ENCODE data around the gene MFSD2A. TPM values are rescaled to one million over a fixed set of nuclear protein-coding genes. Genes with fewer than 3 reads are reported as not detected.

MFSD2A gene
- total RNA-seq, 1 experiment from 2014 or later = 3.9 TPM

DNA sequence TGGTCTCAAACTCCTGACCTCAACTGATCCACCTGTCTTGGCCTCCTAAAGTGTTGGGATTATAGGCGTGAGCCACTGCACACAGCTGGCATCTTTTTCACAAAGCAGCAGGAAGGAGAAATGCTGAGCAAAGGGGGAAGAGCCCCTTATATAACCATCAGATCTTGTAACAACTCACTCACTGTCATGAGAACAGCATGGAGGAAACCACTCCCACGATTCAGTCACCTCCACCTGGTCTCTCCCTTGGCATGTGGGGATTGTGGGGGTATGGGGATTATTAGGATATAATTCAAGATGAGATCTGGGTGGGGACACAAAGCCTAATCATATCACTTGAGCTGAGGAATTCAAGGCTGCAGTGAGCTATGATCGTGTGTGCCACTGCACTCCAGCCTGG is 3.0 kb upstream of the MFSD2A start:
- CTCF ChIA-PET = no interaction called here
- H3K27ac Mint-ChIP-seq (ENCODE audit: unreplicated experiment) = no peak overlapping the region
- no peak for DNase-seq
- no TSS peak for BruUV-seq (replicated peaks)
- H3K27me3 Mint-ChIP-seq (ENCODE audit: unreplicated experiment) = peaks cover 11% of the 10 kb centered on the region
- TF ChIP-seq, protein P1, sequence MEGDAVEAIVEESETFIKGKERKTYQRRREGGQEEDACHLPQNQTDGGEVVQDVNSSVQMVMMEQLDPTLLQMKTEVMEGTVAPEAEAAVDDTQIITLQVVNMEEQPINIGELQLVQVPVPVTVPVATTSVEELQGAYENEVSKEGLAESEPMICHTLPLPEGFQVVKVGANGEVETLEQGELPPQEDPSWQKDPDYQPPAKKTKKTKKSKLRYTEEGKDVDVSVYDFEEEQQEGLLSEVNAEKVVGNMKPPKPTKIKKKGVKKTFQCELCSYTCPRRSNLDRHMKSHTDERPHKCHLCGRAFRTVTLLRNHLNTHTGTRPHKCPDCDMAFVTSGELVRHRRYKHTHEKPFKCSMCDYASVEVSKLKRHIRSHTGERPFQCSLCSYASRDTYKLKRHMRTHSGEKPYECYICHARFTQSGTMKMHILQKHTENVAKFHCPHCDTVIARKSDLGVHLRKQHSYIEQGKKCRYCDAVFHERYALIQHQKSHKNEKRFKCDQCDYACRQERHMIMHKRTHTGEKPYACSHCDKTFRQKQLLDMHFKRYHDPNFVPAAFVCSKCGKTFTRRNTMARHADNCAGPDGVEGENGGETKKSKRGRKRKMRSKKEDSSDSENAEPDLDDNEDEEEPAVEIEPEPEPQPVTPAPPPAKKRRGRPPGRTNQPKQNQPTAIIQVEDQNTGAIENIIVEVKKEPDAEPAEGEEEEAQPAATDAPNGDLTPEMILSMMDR (IDR thresholded peaks at IDR 0.05; ENCODE audit: unreplicated experiment) = no peak
- H3K36me3 Mint-ChIP-seq (ENCODE audit: insufficient read depth, unreplicated experiment) = peaks cover 17% of the 10 kb centered on the region
- intact Hi-C loops (cut with micrococcal nuclease; ENCODE audit: unreplicated experiment) = no loop called here
- peaks cover 9% of the 10 kb centered on the region for H3K4me1 Mint-ChIP-seq (ENCODE audit: low read depth, unreplicated experiment)
- no peak overlapping the region for H3K4me3 Mint-ChIP-seq (ENCODE audit: low read depth, unreplicated experiment)
- peaks cover 4% of the 10 kb centered on the region for H3K9me3 Mint-ChIP-seq (ENCODE audit: low read depth, unreplicated experiment)

DNA sequence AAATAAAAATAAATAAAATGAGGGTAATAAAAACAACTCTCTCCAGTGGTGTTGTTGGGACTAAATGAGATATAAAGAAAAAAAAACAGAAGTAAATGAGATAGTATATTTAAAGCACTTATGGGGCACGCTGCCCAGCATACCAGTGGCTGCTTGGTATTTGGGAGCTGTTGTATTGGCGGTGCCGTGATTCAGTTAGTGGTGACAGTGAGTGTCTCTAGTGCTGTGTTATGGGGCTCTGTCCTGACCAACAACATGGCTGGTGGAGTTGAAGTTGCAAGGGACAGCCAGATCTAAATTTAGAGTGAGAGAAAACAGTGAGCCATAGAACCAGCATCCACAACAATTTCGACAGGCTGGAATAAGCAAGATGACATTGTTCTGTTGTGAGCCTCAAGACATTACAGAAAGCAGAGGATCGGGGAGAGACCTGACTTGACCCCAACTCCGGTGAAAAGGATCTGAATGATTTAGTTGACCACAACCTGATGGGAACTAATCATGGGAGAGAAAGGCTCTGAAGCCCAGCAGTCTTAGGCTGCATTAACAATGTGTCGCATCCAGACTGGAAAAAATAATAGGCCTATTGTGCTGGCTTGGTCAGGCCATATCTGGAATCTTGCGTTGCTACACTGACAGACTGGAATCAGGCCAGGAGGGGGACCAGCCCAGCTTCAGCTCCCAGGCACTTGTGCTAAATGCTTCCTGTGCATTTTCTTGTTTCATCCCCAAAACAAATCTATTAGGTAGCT is 2.4 kb upstream of the MFSD2A start:
- peak; percentile 64 for DNase-seq
- Mint-ChIP-seq H3K27me3 (ENCODE audit: unreplicated experiment) (peaks cover 11% of the 10 kb centered on the region), H3K27ac (ENCODE audit: unreplicated experiment) (no peak overlapping the region), H3K36me3 (ENCODE audit: insufficient read depth, unreplicated experiment) (peaks cover 17% of the 10 kb centered on the region), H3K9me3 (ENCODE audit: low read depth, unreplicated experiment) (peaks cover 4% of the 10 kb centered on the region), H3K4me1 (ENCODE audit: low read depth, unreplicated experiment) (peaks cover 9% of the 10 kb centered on the region), H3K4me3 (ENCODE audit: low read depth, unreplicated experiment) (no peak overlapping the region)
- intact Hi-C loops (cut with micrococcal nuclease; ENCODE audit: unreplicated experiment) = no loop called here
- TF ChIP-seq, protein P1 (IDR thresholded peaks at IDR 0.05; ENCODE audit: unreplicated experiment) = no peak
- BruUV-seq (replicated peaks) = no TSS peak
- CTCF ChIA-PET = interaction anchor here (1.2 kb wide), 1 partner anchor 33 kb away, joined by 5 read pairs; no protein-coding TSS in a partner anchor

DNA sequence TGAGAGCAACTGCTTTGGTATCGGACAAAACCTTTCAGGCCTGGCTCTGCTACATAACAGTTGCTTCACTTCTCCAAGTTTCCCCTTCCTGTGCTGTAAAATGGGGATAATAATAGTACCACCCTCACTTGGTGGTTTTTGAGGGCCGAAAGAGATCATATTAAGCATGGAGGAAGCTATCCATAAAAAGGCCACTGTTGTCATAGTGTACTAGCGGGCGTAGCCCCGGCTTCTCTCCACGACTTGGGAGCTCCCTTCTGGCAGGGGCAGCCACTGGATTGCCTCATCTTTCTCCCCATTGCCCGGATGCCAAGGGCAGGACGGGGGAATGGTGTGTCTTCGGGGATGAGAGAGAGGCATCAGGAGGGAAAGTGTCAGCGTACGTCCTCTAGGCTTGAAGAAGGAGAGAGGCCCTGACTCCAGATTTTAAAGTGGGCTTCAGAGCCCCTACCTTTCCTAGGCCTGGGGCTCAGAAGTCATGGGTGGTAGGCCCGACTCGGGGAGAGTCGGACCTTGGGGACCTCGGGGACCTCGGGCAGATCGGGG is 548 bp upstream of the MFSD2A start:
- intact Hi-C loops (cut with micrococcal nuclease; ENCODE audit: unreplicated experiment) = no loop called here
- H3K4me3 Mint-ChIP-seq (ENCODE audit: low read depth, unreplicated experiment) = peak overlapping the region; percentile 83
- H3K27ac Mint-ChIP-seq (ENCODE audit: unreplicated experiment) = peak overlapping the region; percentile 36
- peaks cover 11% of the 10 kb centered on the region for H3K27me3 Mint-ChIP-seq (ENCODE audit: unreplicated experiment)
- CTCF ChIA-PET = no interaction called here
- no peak for DNase-seq
- peaks cover 9% of the 10 kb centered on the region for H3K4me1 Mint-ChIP-seq (ENCODE audit: low read depth, unreplicated experiment)
- BruUV-seq (replicated peaks) = no TSS peak
- peaks cover 17% of the 10 kb centered on the region for H3K36me3 Mint-ChIP-seq (ENCODE audit: insufficient read depth, unreplicated experiment)
- TF ChIP-seq, protein P1 (IDR thresholded peaks at IDR 0.05; ENCODE audit: unreplicated experiment) = no peak
- peaks cover 4% of the 10 kb centered on the region for H3K9me3 Mint-ChIP-seq (ENCODE audit: low read depth, unreplicated experiment)

DNA sequence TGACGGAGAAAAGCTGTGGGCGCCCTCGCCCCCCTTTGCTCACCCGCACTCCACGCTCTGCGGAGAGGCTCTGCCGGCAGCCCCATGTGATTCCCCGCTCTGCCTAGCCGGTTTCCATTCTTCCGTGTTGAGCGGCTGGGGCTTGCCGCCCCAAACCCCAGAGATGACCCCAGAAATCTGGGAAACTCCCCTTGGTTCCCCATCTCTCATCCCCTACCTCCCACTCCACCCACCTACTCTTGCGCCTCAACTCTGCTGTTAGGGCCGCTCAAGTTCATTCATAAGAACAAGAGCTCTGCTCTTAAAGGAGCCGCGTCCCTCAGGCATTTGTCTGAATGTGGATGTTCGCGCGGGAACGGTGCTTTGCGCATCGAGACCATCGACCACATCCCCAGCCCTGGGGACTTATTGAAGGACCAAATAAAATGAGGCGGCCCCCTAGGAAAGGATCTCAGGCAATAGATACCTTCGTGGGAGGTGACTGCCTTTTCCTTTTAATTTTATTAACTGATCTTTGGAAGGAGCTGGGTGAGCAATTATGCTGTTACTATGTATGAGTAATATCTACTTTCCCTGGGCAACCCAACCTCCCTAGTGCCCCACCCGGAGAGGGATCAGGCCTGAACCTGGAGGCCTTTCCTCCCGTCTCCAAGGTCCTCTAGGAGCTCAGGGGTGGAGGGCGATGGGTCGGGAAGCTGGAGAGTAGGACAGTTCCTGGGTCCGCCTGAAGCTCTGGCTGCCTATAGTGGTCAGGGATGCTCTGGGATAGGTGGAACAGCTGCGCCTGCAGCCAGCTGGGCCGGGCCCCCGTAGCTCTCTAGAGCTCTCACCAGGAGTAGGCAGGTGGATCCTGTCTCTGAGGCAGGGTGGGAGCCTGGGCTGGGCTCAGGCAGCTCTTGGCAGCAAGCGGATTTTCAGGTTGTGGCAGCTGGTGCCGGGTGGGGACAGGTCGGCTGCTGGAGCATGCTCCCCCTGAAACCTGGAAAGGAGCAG is 898 bp downstream of the MFSD2A start:
- Mint-ChIP-seq H3K36me3 (ENCODE audit: insufficient read depth, unreplicated experiment) (peaks cover 17% of the 10 kb centered on the region), H3K4me3 (ENCODE audit: low read depth, unreplicated experiment) (peak overlapping the region; percentile 83), H3K27ac (ENCODE audit: unreplicated experiment) (no peak overlapping the region), H3K27me3 (ENCODE audit: unreplicated experiment) (peaks cover 11% of the 10 kb centered on the region), H3K4me1 (ENCODE audit: low read depth, unreplicated experiment) (peaks cover 9% of the 10 kb centered on the region), H3K9me3 (ENCODE audit: low read depth, unreplicated experiment) (no peaks in the 10 kb centered on the region)
- peak; percentile 28 for DNase-seq
- CTCF ChIA-PET = interaction anchor here (0.6 to 1.7 kb wide), 7 partner anchors 12 to 291 kb away, joined by 3 to 10 read pairs (median 5); no protein-coding TSS in a partner anchor
- TF ChIP-seq, protein P1 (IDR thresholded peaks at IDR 0.05; ENCODE audit: unreplicated experiment) = no peak
- TSS peak; percentile 41 for BruUV-seq (replicated peaks)
- intact Hi-C loops (cut with micrococcal nuclease; ENCODE audit: unreplicated experiment) = no loop called here

All from Calu3 (cell line).